GM21723 (cell line): ENCODE measurements around the gene EDA.

ENCODE experiments used
- ATAC-seq: cut with Tn5 transposase; IDR thresholded peaks from one replicate; pipeline ENCODE4 v1.9.1; 2021; ENCODE audit warnings: mild to moderate bottlenecking, moderate library complexity; ENCODE audit not compliant: unreplicated experiment

Gene EDA

DNA sequence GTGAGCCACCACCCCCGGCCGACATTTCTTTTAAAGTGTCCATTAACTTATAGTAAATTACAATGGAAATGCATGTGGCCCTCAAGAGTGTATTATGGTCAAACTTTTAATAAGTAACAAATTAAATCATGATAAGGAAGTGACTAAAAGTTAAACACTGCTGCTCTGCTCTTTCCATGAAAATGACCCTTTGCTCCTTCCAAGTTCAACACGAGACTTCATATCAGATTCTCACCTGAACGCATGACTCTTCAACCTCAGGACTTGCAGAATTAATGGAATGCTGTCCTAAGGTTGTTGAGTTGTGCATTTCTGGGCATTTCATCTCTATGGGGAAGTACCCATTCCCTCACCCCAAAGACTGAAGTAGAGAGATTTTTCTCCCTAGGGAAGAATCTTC, 406.7 kb downstream of the EDA start:
- no peak for ATAC-seq

GRCh38 chrX:70025464-70025863, 409.6 kb downstream of the EDA start:
- no peak for ATAC-seq

- no peak for ATAC-seq
These were observed 410.4 kb downstream of the EDA start for GRCh38 chrX:70026112-70026850.

GRCh38 chrX:70026851-70027200, 410.9 kb downstream of the EDA start:
- ATAC-seq: no peak

GRCh38 chrX:70029863-70030262, 413.9 kb downstream of the EDA start:
- ATAC-seq: no peak

DNA sequence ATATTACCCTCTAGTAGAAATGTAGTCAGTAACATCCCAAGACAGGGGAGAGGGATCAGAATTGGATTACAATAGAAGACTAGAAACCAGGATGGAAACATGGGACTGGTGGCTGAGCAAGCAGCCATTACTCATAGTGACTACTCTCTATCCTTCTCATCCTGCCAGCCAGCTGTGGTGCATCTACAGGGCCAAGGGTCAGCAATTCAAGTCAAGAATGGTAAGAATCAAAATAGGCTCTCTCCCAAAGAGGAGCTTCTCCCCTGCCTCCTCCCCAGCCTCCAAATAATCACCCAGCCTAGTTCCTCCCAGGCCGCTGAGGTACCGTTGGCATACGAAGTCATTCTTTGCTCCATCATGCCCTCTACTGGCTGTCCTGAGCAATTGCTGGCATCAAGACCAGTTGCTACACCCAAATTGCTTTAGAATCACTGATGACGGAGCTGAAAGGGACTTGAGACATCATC, 414.4 kb downstream of the EDA start:
- peak; percentile 80 for ATAC-seq

- ATAC-seq: no peak
These were observed 416.9 kb downstream of the EDA start for GRCh38 chrX:70032792-70033191.

GRCh38 chrX:70033348-70034051, 417.6 kb downstream of the EDA start:
- peak; percentile 77 for ATAC-seq

- ATAC-seq: no peak
These were observed 418.7 kb downstream of the EDA start for GRCh38 chrX:70034646-70035045.

GRCh38 chrX:70038515-70038914, 422.6 kb downstream of the EDA start:
- ATAC-seq: no peak

DNA sequence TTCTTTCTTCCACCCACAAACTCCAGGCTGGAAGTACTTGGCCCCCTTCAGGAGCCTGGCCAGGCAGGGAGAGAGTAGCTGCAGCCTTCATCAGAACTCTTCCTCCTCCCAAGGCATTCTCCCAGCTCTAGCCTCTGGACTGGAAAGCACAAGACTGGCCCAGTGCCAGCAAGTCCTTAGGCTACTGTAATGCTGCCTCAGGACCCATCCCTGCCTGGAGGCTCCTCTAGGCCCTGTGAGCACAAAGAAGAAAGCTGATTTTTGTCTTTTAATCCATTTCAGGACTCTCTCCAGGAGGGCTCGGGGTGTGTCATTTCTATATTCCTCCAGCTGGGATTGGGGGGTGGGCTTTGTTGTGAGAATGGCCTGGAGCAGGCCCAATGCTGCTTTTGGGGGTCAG, 423.0 kb downstream of the EDA start:
- no peak for ATAC-seq

DNA sequence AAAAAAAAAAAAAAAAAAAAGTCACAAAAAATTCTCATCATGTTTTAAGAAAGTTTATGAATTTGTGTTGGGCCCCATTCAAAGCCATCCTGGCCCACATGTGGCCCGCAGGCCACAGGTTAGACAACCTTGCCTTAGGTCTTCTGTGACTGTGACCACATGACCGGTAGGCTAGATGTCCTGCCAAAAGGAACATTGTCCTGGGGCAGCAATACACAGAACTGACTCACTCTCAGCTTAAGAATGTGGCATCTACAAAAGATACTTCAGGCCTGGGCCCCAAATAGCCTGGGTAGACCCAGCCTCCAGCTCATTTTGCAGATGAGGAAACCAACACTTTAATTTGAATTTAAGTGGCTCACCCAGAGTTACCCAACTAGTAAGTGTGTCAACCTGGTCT, 423.8 kb downstream of the EDA start:
- ATAC-seq: no peak

DNA sequence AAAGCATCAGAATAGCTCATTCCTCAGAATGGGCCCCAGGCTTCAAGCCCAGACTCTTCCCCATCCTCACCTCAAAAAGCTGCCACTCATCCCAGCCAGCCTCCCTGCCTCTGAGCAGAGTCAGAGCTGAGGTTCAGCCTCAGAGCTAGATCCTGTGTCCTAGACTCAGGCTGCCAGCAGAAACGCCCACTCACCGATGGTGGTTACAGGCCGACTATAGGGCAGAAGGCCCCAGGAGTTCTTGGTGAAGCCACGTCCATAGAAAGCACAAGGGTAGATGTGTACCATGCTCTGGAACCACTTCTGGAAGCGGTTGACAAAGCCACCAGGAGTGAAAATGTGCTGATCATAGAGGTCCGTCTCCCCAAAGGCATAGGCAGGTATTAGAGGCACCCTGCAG, 426.1 kb downstream of the EDA start:
- no peak for ATAC-seq

DNA sequence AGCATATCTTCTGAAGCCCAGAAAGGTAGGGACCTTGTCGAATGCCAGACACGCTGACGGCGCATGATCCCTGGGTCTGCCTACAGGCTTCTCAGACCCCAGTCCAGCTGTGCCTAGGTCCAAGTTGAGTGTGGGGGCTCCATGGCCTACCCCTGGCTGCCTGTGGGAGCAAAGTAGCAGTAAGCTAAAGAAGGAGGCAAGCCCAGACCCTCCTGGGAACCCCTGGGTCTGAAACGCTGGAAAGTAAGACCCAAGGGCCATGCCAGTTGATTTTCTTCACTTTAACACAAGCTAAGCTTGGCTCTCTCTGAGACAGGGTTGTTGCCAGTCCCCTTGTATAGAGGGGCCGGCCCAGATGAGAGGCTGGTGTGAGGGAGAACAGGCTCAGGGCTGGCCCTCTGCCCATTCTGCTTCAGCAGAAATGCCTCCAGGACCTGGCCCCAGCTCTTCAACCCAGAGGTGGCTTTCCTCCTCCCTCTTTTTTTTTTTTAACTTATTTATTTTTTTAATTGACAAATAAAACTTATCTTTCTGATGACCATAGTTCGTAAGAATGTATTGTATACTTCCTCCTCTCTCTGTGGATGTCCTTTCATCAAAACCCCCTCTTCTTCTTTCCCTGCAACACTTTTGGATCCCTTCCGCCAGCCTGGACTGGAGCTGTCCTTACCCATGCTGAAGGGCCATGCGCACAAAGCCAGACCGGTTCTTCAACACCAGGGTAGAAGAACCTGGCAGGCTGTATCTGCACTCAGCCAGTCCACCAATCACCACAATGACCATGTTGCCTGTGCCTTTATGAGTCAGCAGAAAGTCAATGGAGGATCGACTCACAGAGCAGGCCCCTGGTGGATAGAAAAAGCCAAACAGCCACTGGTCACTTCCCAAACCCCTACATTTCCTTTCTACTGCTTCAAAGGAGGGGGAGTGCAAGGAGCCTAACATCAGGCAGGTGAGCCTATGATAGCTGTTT, 426.8 kb downstream of the EDA start:
- ATAC-seq: no peak

DNA sequence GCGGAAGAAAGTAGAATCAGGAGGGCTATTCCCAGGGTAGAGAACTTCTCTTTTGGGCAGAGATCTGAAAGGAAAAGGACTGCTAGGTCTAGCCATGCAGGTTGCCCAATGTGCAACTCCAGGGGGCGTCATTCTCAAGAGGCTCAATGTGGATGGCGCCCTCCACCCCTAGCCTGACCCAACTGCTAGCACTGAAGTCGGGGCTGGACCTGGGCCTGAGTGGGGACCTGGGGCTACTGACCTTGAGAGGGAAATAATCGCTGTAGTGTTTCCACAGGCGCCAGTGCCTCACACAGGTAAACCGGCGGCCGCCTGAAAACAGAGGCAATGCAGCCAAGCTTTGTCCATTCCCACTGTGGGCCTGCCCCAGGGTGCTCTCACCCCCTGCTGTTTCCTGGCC, 427.8 kb downstream of the EDA start:
- ATAC-seq: no peak

GRCh38 chrX:70044541-70045245, 428.8 kb downstream of the EDA start:
- no peak for ATAC-seq

DNA sequence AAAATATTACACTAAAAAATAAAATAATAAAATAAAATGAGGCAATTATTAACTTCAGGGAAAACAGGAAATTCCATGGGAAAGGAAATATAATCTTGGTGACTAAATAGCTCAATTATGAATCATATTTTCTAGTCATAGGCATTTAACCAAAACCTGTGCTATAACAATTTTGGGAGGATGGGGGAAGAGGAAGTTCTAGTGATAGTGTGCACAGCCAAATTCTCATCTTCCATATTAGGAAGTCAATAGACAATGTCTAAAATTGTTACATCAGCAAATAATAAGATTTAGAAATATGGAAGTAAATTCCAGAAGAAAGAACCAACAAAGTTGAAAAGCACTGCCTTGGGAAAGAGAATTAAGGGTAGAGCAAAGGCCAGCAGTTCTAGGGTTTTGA, 431.1 kb downstream of the EDA start:
- no peak for ATAC-seq

- no peak for ATAC-seq
These were observed 433.5 kb downstream of the EDA start for GRCh38 chrX:70049406-70049805.

DNA sequence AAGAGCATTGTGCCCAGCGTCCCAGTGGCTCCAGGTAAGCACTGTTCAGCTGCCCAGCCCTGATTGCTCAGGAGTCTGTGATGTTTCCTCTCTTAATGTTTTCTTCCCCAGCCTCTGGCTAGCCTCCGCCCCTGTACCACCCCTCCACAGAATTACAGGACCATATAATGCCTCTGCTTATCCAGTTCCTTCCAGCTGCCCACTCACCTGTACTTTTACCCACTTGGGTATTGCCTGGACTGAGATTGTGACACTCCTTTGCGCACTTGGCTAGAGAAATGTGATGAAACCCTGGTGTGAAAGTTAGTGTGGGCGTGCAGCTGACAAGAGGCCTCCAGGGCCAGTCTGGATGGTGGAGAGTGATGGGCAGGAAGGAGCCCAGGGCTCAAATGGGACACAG, 434.0 kb downstream of the EDA start, which contains the start of gene AWAT2:
AWAT2 (minus strand) TSS at position 14 of the 400 bp plus-strand sequence; CDS start at position 8, 6 bp downstream.
- no peak for ATAC-seq

- no peak for ATAC-seq
These were observed 437.1 kb downstream of the EDA start for GRCh38 chrX:70052895-70053615.
